Measurements from ENCODE around the gene BTNL2.

The BTNL2 gene

GRCh38 chr6:32431142-32431541, 24.2 kb upstream of the BTNL2 start:
- no peak for DNase-seq (ENCODE audit: low spot score)
- Mint-ChIP-seq H3K4me3 (no peak overlapping the region), H3K36me3 (ENCODE audit: low read depth) (no peaks in the 10 kb centered on the region), H3K27ac (no peak overlapping the region), H3K27me3 (ENCODE audit: low read depth) (peaks cover 36% of the 10 kb centered on the region), H3K4me1 (ENCODE audit: low read depth) (no peaks in the 10 kb centered on the region), H3K9me3 (no peaks in the 10 kb centered on the region)

- no peak for DNase-seq (ENCODE audit: low spot score)
- no peak overlapping the region for H3K27ac Mint-ChIP-seq
- H3K4me1 Mint-ChIP-seq (ENCODE audit: low read depth), result no peaks in the 10 kb centered on the region
- H3K27me3 Mint-ChIP-seq (ENCODE audit: low read depth), result peaks cover 35% of the 10 kb centered on the region
- no peak overlapping the region for H3K4me3 Mint-ChIP-seq
- no peaks in the 10 kb centered on the region for H3K36me3 Mint-ChIP-seq (ENCODE audit: low read depth)
- H3K9me3 Mint-ChIP-seq, result no peaks in the 10 kb centered on the region
Measured at GRCh38 chr6:32430179-32430578, 23.2 kb upstream of the BTNL2 start.

- Mint-ChIP-seq H3K27me3 (ENCODE audit: low read depth) (peaks cover 31% of the 10 kb centered on the region), H3K9me3 (no peaks in the 10 kb centered on the region), H3K36me3 (ENCODE audit: low read depth) (no peaks in the 10 kb centered on the region), H3K27ac (no peak overlapping the region), H3K4me1 (ENCODE audit: low read depth) (no peaks in the 10 kb centered on the region), H3K4me3 (no peak overlapping the region)
- no peak for DNase-seq (ENCODE audit: low spot score)
Measured at GRCh38 chr6:32427934-32428474, 21.0 kb upstream of the BTNL2 start.

GRCh38 chr6:32427218-32427617, 20.2 kb upstream of the BTNL2 start:
- Mint-ChIP-seq H3K27ac (no peak overlapping the region), H3K9me3 (no peaks in the 10 kb centered on the region), H3K27me3 (ENCODE audit: low read depth) (peaks cover 33% of the 10 kb centered on the region), H3K36me3 (ENCODE audit: low read depth) (no peaks in the 10 kb centered on the region), H3K4me3 (no peak overlapping the region), H3K4me1 (ENCODE audit: low read depth) (no peaks in the 10 kb centered on the region)
- DNase-seq (ENCODE audit: low spot score), result no peak

GRCh38 chr6:32426338-32426737, 19.4 kb upstream of the BTNL2 start:
- H3K27ac Mint-ChIP-seq, result no peak overlapping the region
- no peak overlapping the region for H3K4me3 Mint-ChIP-seq
- no peaks in the 10 kb centered on the region for H3K36me3 Mint-ChIP-seq (ENCODE audit: low read depth)
- no peaks in the 10 kb centered on the region for H3K9me3 Mint-ChIP-seq
- no peak for DNase-seq (ENCODE audit: low spot score)
- H3K4me1 Mint-ChIP-seq (ENCODE audit: low read depth), result no peaks in the 10 kb centered on the region
- peaks cover 39% of the 10 kb centered on the region for H3K27me3 Mint-ChIP-seq (ENCODE audit: low read depth)

- Mint-ChIP-seq H3K27me3 (ENCODE audit: low read depth) (peaks cover 46% of the 10 kb centered on the region), H3K36me3 (ENCODE audit: low read depth) (no peaks in the 10 kb centered on the region), H3K4me3 (no peak overlapping the region), H3K4me1 (ENCODE audit: low read depth) (no peaks in the 10 kb centered on the region), H3K27ac (no peak overlapping the region), H3K9me3 (no peaks in the 10 kb centered on the region)
- DNase-seq (ENCODE audit: low spot score), result no peak
Measured at GRCh38 chr6:32424589-32425300, 17.8 kb upstream of the BTNL2 start.

GRCh38 chr6:32416036-32416435, 9.1 kb upstream of the BTNL2 start:
- peaks cover 5% of the 10 kb centered on the region for H3K4me1 Mint-ChIP-seq (ENCODE audit: low read depth)
- H3K27ac Mint-ChIP-seq, result no peak overlapping the region
- H3K4me3 Mint-ChIP-seq, result no peak overlapping the region
- H3K9me3 Mint-ChIP-seq, result no peaks in the 10 kb centered on the region
- no peaks in the 10 kb centered on the region for H3K36me3 Mint-ChIP-seq (ENCODE audit: low read depth)
- peaks cover 64% of the 10 kb centered on the region for H3K27me3 Mint-ChIP-seq (ENCODE audit: low read depth)
- no peak for DNase-seq (ENCODE audit: low spot score)

GRCh38 chr6:32415521-32416019, 8.6 kb upstream of the BTNL2 start:
- DNase-seq (ENCODE audit: low spot score), result peak; percentile 57
- no peak overlapping the region for H3K4me3 Mint-ChIP-seq
- peaks cover 66% of the 10 kb centered on the region for H3K27me3 Mint-ChIP-seq (ENCODE audit: low read depth)
- H3K4me1 Mint-ChIP-seq (ENCODE audit: low read depth), result peaks cover 5% of the 10 kb centered on the region
- no peaks in the 10 kb centered on the region for H3K9me3 Mint-ChIP-seq
- H3K27ac Mint-ChIP-seq, result no peak overlapping the region
- no peaks in the 10 kb centered on the region for H3K36me3 Mint-ChIP-seq (ENCODE audit: low read depth)

- Mint-ChIP-seq H3K27ac (no peak overlapping the region), H3K4me3 (no peak overlapping the region), H3K36me3 (ENCODE audit: low read depth) (no peaks in the 10 kb centered on the region), H3K4me1 (ENCODE audit: low read depth) (peaks cover 5% of the 10 kb centered on the region), H3K9me3 (no peaks in the 10 kb centered on the region), H3K27me3 (ENCODE audit: low read depth) (peaks cover 55% of the 10 kb centered on the region)
- DNase-seq (ENCODE audit: low spot score), result peak; percentile 68
Measured at GRCh38 chr6:32413427-32414047, 6.6 kb upstream of the BTNL2 start.

- no peak overlapping the region for H3K4me3 Mint-ChIP-seq
- DNase-seq (ENCODE audit: low spot score), result no peak
- no peak overlapping the region for H3K27ac Mint-ChIP-seq
- H3K9me3 Mint-ChIP-seq, result no peaks in the 10 kb centered on the region
- H3K27me3 Mint-ChIP-seq (ENCODE audit: low read depth), result peaks cover 58% of the 10 kb centered on the region
- no peaks in the 10 kb centered on the region for H3K36me3 Mint-ChIP-seq (ENCODE audit: low read depth)
- peaks cover 5% of the 10 kb centered on the region for H3K4me1 Mint-ChIP-seq (ENCODE audit: low read depth)
Measured at GRCh38 chr6:32411566-32412327, 4.8 kb upstream of the BTNL2 start.

GRCh38 chr6:32410906-32411305, 3.9 kb upstream of the BTNL2 start:
- H3K4me1 Mint-ChIP-seq (ENCODE audit: low read depth), result peaks cover 5% of the 10 kb centered on the region
- peaks cover 62% of the 10 kb centered on the region for H3K27me3 Mint-ChIP-seq (ENCODE audit: low read depth)
- no peak for DNase-seq (ENCODE audit: low spot score)
- H3K27ac Mint-ChIP-seq, result no peak overlapping the region
- no peaks in the 10 kb centered on the region for H3K9me3 Mint-ChIP-seq
- H3K36me3 Mint-ChIP-seq (ENCODE audit: low read depth), result no peaks in the 10 kb centered on the region
- H3K4me3 Mint-ChIP-seq, result no peak overlapping the region

- no peaks in the 10 kb centered on the region for H3K9me3 Mint-ChIP-seq
- no peak overlapping the region for H3K27ac Mint-ChIP-seq
- no peak for DNase-seq (ENCODE audit: low spot score)
- no peaks in the 10 kb centered on the region for H3K4me1 Mint-ChIP-seq (ENCODE audit: low read depth)
- H3K4me3 Mint-ChIP-seq, result no peak overlapping the region
- H3K27me3 Mint-ChIP-seq (ENCODE audit: low read depth), result peaks cover 51% of the 10 kb centered on the region
- H3K36me3 Mint-ChIP-seq (ENCODE audit: low read depth), result no peaks in the 10 kb centered on the region
Measured at GRCh38 chr6:32406197-32406596, 784 bp downstream of the BTNL2 start.

GRCh38 chr6:32405656-32406055, 1.3 kb downstream of the BTNL2 start:
- no peak for DNase-seq (ENCODE audit: low spot score)
- H3K36me3 Mint-ChIP-seq (ENCODE audit: low read depth), result no peaks in the 10 kb centered on the region
- H3K27me3 Mint-ChIP-seq (ENCODE audit: low read depth), result peaks cover 48% of the 10 kb centered on the region
- no peak overlapping the region for H3K27ac Mint-ChIP-seq
- no peaks in the 10 kb centered on the region for H3K9me3 Mint-ChIP-seq
- H3K4me3 Mint-ChIP-seq, result no peak overlapping the region
- H3K4me1 Mint-ChIP-seq (ENCODE audit: low read depth), result no peaks in the 10 kb centered on the region

- no peak overlapping the region for H3K4me3 Mint-ChIP-seq
- DNase-seq (ENCODE audit: low spot score), result no peak
- H3K4me1 Mint-ChIP-seq (ENCODE audit: low read depth), result no peaks in the 10 kb centered on the region
- H3K27ac Mint-ChIP-seq, result no peak overlapping the region
- H3K9me3 Mint-ChIP-seq, result no peaks in the 10 kb centered on the region
- peaks cover 46% of the 10 kb centered on the region for H3K27me3 Mint-ChIP-seq (ENCODE audit: low read depth)
- no peaks in the 10 kb centered on the region for H3K36me3 Mint-ChIP-seq (ENCODE audit: low read depth)
Measured at GRCh38 chr6:32402812-32403211, 4.2 kb downstream of the BTNL2 start.

All from T-helper 2 cell treated with Interferon-gamma antibody and Interleukin-4, amounts not matched to agents 5 μg/mL and 100 μg/mL, for 36 hours (primary cell).